ENCODE results near the gene RCAN1. TPM values are rescaled to one million over a fixed set of nuclear protein-coding genes. Genes with fewer than 3 reads are reported as not detected.

RCAN1 gene
- total and polyA plus RNA-seq, 2 of the 13 experiments (the other 11 are each of a cell fraction or from before 2014, with no cell fraction given), result 9.4 to 34.1 TPM

DNA sequence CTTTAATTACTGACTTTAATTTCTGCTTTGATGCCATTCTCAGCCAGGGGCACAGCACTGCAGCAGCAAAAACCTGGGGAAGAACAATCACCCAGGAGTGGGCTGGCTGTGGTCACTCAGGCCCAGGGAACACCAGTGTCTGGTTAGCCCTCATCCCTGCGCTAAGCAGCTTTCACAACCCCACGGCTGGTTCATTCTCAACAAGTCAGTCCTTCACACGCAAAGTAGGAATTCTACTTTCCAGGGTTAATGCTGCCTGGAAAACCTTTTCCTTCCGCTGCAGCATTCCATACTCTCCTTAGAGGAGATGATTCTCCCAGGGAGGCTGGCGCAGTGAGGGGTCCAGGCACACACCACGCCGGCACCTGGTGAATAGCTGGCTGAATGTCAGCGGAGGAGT lies 78.6 kb downstream of the RCAN1 start (continued):
- TF ChIP-seq MZF1 (CRISPR knock-in tag; IDR thresholded peaks at IDR 0.05; ENCODE audit: borderline replicate concordance) (no peak), KDM3A (CRISPR knock-in tag; IDR thresholded peaks at IDR 0.05; ENCODE audit: low read depth) (no peak)

DNA sequence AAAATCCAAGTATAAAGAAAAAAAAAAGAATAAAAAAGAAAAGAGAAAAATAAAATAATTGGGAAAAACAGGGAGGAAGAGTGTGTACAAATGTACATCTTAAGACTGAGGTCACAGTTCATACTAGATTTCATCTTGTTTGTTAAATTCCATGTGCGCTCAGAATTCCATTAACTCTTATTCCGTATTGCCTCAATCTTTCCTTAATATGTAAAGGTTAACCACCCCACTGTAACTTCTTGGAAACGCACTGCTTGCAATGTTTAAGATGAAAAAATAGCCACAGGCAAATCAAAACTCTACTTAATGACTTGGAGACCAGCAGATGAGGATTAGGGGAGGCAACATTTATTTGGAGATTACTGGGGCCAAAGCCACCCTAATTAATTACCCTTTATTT lies 79.0 kb downstream of the RCAN1 start:
- no peak overlapping the region for H2AFZ ChIP-seq (ENCODE audit: low read length)
- no peaks in the 10 kb centered on the region for H3K9me3 ChIP-seq (ENCODE audit: low read length)
- peaks cover 22% of the 10 kb centered on the region for H3K4me1 ChIP-seq (ENCODE audit: insufficient read depth, low read length)
- H3K36me3 ChIP-seq (replicated peaks in 1 of 2; ENCODE audit: control insufficient read depth in 1 of 2, insufficient read depth in 2 of 2, low read length in 2 of 2), result no peaks in the 10 kb centered on the region
- no peaks in the 10 kb centered on the region for H4K20me1 ChIP-seq (ENCODE audit: insufficient read depth, low read length)
- CTCF ChIA-PET (ENCODE audit: low intra/inter-chr PET ratio, low total read pairs), result no interaction called here
- H3K27me3 ChIP-seq (ENCODE audit: control insufficient read depth in 1 of 2, insufficient read depth in 2 of 2, low read length in 2 of 2), result no peaks in the 10 kb centered on the region
- no peak overlapping the region for H3K4me3 ChIP-seq (replicated peaks in 1 of 3; ENCODE audit: insufficient read depth in 1 of 3, low read depth in 2 of 3, low read length in 3 of 3)
- intact Hi-C loops (cut with micrococcal nuclease; ENCODE audit: unreplicated experiment), result no loop called here
- FAIRE-seq (no peak), DNase-seq (ENCODE audit: low spot score) (no peak), ATAC-seq (no peak)
- no peak overlapping the region for H3K9ac ChIP-seq (ENCODE audit: insufficient read depth, low read depth, low read length)
- no TSS peak for BruUV-seq (replicated peaks)
- no peaks in the 10 kb centered on the region for H3K79me2 ChIP-seq (ENCODE audit: insufficient read depth, low read length)
- POLR2A ChIA-PET, result no interaction called here
- no peak overlapping the region for H3K27ac ChIP-seq (ENCODE audit: extremely low read length, insufficient read depth, low read length)
- 96% methylated on average over 3 of the region's 3 CpGs for WGBS (ENCODE audit: low lambda C conversion rate)
- in situ Hi-C loops (cut with HindIII; ENCODE audit: extremely low pct_ligation_motif_present, low pct_unique_long_range_greater_than_20kb), result no loop called here
- no peak overlapping the region for H3K4me2 ChIP-seq (ENCODE audit: low read depth, low read length)
- TF ChIP-seq, protein P1, sequence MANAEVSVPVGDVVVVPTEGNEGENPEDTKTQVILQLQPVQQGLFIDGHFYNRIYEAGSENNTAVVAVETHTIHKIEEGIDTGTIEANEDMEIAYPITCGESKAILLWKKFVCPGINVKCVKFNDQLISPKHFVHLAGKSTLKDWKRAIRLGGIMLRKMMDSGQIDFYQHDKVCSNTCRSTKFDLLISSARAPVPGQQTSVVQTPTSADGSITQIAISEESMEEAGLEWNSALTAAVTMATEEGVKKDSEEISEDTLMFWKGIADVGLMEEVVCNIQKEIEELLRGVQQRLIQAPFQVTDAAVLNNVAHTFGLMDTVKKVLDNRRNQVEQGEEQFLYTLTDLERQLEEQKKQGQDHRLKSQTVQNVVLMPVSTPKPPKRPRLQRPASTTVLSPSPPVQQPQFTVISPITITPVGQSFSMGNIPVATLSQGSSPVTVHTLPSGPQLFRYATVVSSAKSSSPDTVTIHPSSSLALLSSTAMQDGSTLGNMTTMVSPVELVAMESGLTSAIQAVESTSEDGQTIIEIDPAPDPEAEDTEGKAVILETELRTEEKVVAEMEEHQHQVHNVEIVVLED (CRISPR knock-in tag; IDR thresholded peaks at IDR 0.05; ENCODE audit: borderline replicate concordance), result no peak
- TF ChIP-seq CHD2 (IDR thresholded peaks at IDR 0.05; ENCODE audit: low read depth, low read length) (no peak), MED8 (CRISPR knock-in tag; IDR thresholded peaks at IDR 0.05; ENCODE audit: insufficient replicate concordance) (no peak), ZMYM4 (CRISPR knock-in tag; IDR thresholded peaks at IDR 0.05) (no peak), ATRX (CRISPR knock-in tag; IDR thresholded peaks at IDR 0.05; ENCODE audit: borderline replicate concordance) (no peak), POGZ (CRISPR knock-in tag; IDR thresholded peaks at IDR 0.05) (no peak), ZC3H4 (CRISPR knock-in tag; IDR thresholded peaks at IDR 0.05; ENCODE audit: borderline replicate concordance) (no peak), ZEB1 (IDR thresholded peaks at IDR 0.05; ENCODE audit: insufficient replicate concordance, low read depth) (no peak), TCF12 (IDR thresholded peaks at IDR 0.05) (no peak), TCF12 (CRISPR knock-in tag; IDR thresholded peaks at IDR 0.05) (no peak), SP1 (IDR thresholded peaks at IDR 0.05) (no peak), SP1 (CRISPR knock-in tag; IDR thresholded peaks at IDR 0.05) (no peak), HNRNPUL1 (IDR thresholded peaks at IDR 0.05; ENCODE audit: low read depth, low read length) (no peak), HIVEP1 (CRISPR knock-in tag; IDR thresholded peaks at IDR 0.05) (no peak), ZNF10 (CRISPR knock-in tag; IDR thresholded peaks at IDR 0.05; ENCODE audit: borderline replicate concordance, low read depth) (no peak), GZF1 (CRISPR knock-in tag; IDR thresholded peaks at IDR 0.05) (no peak)
- TF ChIP-seq, protein P2, sequence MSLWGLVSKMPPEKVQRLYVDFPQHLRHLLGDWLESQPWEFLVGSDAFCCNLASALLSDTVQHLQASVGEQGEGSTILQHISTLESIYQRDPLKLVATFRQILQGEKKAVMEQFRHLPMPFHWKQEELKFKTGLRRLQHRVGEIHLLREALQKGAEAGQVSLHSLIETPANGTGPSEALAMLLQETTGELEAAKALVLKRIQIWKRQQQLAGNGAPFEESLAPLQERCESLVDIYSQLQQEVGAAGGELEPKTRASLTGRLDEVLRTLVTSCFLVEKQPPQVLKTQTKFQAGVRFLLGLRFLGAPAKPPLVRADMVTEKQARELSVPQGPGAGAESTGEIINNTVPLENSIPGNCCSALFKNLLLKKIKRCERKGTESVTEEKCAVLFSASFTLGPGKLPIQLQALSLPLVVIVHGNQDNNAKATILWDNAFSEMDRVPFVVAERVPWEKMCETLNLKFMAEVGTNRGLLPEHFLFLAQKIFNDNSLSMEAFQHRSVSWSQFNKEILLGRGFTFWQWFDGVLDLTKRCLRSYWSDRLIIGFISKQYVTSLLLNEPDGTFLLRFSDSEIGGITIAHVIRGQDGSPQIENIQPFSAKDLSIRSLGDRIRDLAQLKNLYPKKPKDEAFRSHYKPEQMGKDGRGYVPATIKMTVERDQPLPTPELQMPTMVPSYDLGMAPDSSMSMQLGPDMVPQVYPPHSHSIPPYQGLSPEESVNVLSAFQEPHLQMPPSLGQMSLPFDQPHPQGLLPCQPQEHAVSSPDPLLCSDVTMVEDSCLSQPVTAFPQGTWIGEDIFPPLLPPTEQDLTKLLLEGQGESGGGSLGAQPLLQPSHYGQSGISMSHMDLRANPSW (CRISPR knock-in tag; IDR thresholded peaks at IDR 0.05; ENCODE audit: borderline replicate concordance), result no peak
- TF ChIP-seq, protein P3, sequence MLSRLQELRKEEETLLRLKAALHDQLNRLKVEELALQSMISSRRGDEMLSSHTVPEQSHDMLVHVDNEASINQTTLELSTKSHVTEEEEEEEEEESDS (CRISPR knock-in tag; IDR thresholded peaks at IDR 0.05; ENCODE audit: borderline replicate concordance), result no peak
- TF ChIP-seq, protein P4, sequence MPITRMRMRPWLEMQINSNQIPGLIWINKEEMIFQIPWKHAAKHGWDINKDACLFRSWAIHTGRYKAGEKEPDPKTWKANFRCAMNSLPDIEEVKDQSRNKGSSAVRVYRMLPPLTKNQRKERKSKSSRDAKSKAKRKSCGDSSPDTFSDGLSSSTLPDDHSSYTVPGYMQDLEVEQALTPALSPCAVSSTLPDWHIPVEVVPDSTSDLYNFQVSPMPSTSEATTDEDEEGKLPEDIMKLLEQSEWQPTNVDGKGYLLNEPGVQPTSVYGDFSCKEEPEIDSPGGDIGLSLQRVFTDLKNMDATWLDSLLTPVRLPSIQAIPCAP (CRISPR knock-in tag; IDR thresholded peaks at IDR 0.05; ENCODE audit: low read depth), result no peak

Measured in HepG2 (cell line).